H1 (cell line): ENCODE results near the gene PEX14. TPM values are rescaled to one million over a fixed set of nuclear protein-coding genes. Genes with fewer than 3 reads are reported as not detected.

Experiments
- KDM1A ChIP-seq: fragments of 200-600, 300-600 bp; sonication (generic); IDR thresholded peaks from 2 replicates; pipeline ENCODE4 v1.7.1; 2016; ENCODE audit warnings: mild to moderate bottlenecking, low read length, borderline replicate concordance
- NRF1 ChIP-seq: IDR thresholded peaks from 2 replicates; pipeline ENCODE4 v1.6.1; 2011; ENCODE audit warnings: mild to moderate bottlenecking, low read depth, low read length, improper control_type of control experiment
- POU5F1 ChIP-seq: IDR thresholded peaks from 2 replicates; pipeline ENCODE4 v1.6.1; 2011; ENCODE audit warnings: low read depth, mild to moderate bottlenecking, low read length, moderate library complexity
- TBP ChIP-seq: IDR thresholded peaks from 2 replicates; pipeline ENCODE4 v1.6.1; 2011; ENCODE audit warnings: low read depth, low read length, improper control_type of control experiment
- polyA plus RNA-seq, 7 experiments: library from polyadenylated mRNA; depleted of rRNA in 3 of 7; stranded (reverse) in 5 of 7; unstranded in 2 of 7; fragments of >200 nt in 5 of 7; fragments of 200-250 nt in 2 of 7; gene quantifications; 1 replicate in 5 of 7; 2 replicates in 1 of 7; 4 replicates in 1 of 7; pipeline versions ENCODE4 v1.2.1 to v1.2.3, GENCODE V29; 2011 to 2013; ENCODE audit warnings: missing spikeins in 2 of 7, mixed read lengths in 2 of 7
- total RNA-seq: library from RNA; stranded (reverse); fragmentation: NEBNext Ultra II Directional; extraction: Animal tissue kit (Norgen Biotek cat#: 25700); gene quantifications from 2 replicates; pipeline ENCODE4 v1.2.1, GENCODE V29; 2021
- TF ChIP-seq, protein P1 (sequence below): IDR thresholded peaks from 2 replicates; pipeline ENCODE4 v1.6.1; 2012; ENCODE audit warnings: inconsistent platforms

The PEX14 gene
- total and polyA plus RNA-seq, 2 of the 8 experiments (the other 6 are each of a cell fraction or from before 2014, with no cell fraction given): 13.0 to 19.8 TPM

DNA sequence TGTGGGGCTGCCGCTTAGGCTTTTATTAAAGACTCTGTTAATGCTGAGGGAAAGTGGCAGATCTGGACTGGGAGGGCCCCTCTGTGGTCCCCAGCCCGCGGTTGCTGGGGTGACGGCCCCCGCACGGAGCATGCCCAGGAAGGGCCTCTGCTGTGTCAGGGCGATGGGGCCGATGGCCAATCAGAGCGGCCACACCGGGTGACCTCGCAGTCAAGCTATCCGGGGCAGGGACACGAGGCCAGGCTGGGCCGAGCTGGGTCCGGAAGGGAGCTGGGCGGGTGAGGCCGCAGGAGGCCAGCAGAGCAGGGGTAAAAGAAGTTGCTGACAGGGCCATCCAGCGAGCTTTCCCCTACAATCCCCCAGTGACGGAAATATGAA, 176.6 kb downstream of the PEX14 start (continued):
- TF ChIP-seq KDM1A (no peak), NRF1 (peak; percentile 25; the same call in 1 of the 2 replicates), POU5F1 (no peak), TBP (no peak)
- TF ChIP-seq, protein P1, sequence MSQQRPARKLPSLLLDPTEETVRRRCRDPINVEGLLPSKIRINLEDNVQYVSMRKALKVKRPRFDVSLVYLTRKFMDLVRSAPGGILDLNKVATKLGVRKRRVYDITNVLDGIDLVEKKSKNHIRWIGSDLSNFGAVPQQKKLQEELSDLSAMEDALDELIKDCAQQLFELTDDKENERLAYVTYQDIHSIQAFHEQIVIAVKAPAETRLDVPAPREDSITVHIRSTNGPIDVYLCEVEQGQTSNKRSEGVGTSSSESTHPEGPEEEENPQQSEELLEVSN: peak; percentile 84
